Ishikawa (cell line): ENCODE results near the gene ANAPC16.

Experiments
- CEBPB ChIP-seq: IDR thresholded peaks from 2 replicates; pipeline ENCODE4 v1.6.1; 2012
- CREB1 ChIP-seq: IDR thresholded peaks from 2 replicates; pipeline ENCODE4 v1.6.1; 2012; ENCODE audit warnings: low read depth
- EGR1 ChIP-seq: IDR thresholded peaks from 2 replicates; pipeline ENCODE4 v1.6.1; 2012
- EP300 ChIP-seq: IDR thresholded peaks from 2 replicates; pipeline ENCODE4 v1.6.1; 2012; ENCODE audit warnings: borderline replicate concordance
- FOXM1 ChIP-seq: IDR thresholded peaks from 2 replicates; pipeline ENCODE4 v1.6.1; 2012; ENCODE audit warnings: low read depth, borderline replicate concordance
- NFIC ChIP-seq: IDR thresholded peaks from 2 replicates; pipeline ENCODE4 v1.6.1; 2012
- RAD21 ChIP-seq: IDR thresholded peaks from 2 replicates; pipeline ENCODE4 v1.6.1; 2012; ENCODE audit warnings: low read depth
- TAF1 ChIP-seq: IDR thresholded peaks from 2 replicates; pipeline ENCODE4 v1.6.1; 2012; ENCODE audit warnings: low read depth, mild to moderate bottlenecking
- TCF12 ChIP-seq: IDR thresholded peaks from 2 replicates; pipeline ENCODE4 v1.6.1; 2012; ENCODE audit warnings: low read depth
- TEAD4 ChIP-seq: IDR thresholded peaks from 2 replicates; pipeline ENCODE4 v1.6.1; 2012
- YY1 ChIP-seq: IDR thresholded peaks from 2 replicates; pipeline ENCODE4 v1.6.1; 2012; ENCODE audit warnings: low read depth
- ZBTB7A ChIP-seq: IDR thresholded peaks from 2 replicates; pipeline ENCODE4 v1.6.1; 2012; ENCODE audit warnings: low read depth
- TF ChIP-seq, protein P1 (sequence below): IDR thresholded peaks from 2 replicates; pipeline ENCODE4 v1.6.1; 2012
- TF ChIP-seq, protein P2 (sequence below): IDR thresholded peaks from 2 replicates; pipeline ENCODE4 v1.6.1; 2012
- TF ChIP-seq, protein P3 (sequence below): IDR thresholded peaks from 2 replicates; pipeline ENCODE4 v1.6.1; 2012; ENCODE audit warnings: low read depth, mild to moderate bottlenecking

Gene ANAPC16

DNA sequence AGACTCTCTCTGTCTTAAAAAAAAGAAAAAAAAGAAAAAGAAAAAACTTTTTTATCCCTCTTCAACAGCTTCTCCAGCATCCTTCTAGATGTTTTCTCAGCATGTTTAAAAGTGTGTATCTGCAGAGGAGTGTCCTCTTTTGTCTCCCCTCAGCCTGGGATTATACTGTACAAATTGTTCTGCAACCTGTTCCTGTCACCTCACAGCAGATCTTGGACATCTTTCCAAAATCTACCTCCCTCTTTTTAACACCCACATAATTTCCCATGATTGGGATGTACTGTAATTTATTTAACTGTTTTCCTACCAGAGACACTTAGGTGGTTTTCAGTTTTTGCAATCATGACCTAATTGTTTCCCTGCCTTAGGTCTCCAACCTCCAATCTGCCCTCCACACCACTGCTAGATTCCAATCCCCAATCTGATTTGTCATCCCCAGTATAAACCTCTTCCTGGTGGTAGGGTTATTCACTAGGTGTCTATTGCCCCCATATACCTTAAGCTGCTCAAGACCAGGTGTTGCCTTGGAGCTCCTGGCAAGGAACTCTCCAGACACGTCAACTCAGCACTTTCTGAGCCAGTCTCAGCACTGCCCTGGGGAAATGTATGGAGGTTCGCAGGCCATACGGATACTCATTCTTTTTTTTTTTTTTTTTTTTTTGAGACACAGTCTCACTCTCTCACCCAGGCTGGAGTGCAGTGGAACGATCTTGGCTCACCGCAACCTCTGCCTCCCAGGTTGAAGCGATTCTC lies 40.3 kb downstream of the ANAPC16 start:
- TF ChIP-seq, protein P1, sequence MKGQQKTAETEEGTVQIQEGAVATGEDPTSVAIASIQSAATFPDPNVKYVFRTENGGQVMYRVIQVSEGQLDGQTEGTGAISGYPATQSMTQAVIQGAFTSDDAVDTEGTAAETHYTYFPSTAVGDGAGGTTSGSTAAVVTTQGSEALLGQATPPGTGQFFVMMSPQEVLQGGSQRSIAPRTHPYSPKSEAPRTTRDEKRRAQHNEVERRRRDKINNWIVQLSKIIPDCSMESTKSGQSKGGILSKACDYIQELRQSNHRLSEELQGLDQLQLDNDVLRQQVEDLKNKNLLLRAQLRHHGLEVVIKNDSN = no peak
- no peak for TF ChIP-seq EGR1
- no peak for TF ChIP-seq TCF12
- no peak for TF ChIP-seq RAD21
- no peak for TF ChIP-seq TAF1
- TF ChIP-seq, protein P2, sequence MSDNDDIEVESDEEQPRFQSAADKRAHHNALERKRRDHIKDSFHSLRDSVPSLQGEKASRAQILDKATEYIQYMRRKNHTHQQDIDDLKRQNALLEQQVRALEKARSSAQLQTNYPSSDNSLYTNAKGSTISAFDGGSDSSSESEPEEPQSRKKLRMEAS = no peak

DNA sequence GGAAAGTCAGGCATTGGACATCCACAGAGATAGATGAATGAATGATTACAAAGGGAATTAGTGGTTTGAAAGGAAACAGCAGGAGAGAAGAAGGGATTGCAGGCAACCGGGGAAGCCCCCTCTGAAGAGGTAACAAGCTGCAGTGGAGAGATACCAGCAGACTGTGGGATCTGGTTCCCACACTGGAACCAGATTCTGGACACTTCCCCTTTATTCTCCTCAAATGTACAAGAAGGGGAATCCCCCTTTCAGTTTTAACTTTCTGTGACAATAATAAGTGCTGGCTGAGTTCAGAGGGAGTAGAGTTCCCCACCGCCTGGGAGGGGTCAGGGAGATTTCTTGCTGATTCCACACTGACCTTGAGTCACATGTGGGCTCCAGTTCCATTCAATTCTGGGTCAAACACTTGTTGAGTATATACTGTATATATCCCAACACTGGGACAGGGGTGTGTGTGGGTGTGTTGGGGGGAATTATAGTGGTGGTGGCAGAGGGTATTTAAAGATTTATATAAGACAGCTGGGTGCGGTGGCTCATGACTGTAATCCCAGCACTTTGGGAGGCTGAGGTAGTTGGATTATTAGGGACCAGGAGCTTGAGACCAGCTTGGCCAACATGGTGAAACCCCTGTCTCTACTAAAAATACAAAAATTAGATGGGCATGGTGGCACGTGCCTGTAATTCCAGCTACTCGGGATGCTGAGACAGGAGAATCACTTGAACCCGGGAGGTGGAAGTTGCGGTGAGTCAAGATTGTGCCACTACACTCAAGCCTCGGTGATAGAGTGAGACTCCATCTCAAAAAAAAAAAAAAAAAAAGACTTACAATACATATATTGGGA lies 41.5 kb downstream of the ANAPC16 start:
- TF ChIP-seq YY1 (no peak), CREB1 (no peak), EP300 (no peak), EGR1 (no peak), TAF1 (no peak), FOXM1 (no peak), TEAD4 (no peak), TCF12 (no peak), RAD21 (no peak), ZBTB7A (no peak), NFIC (no peak), CEBPB (no peak)
- TF ChIP-seq, protein P3, sequence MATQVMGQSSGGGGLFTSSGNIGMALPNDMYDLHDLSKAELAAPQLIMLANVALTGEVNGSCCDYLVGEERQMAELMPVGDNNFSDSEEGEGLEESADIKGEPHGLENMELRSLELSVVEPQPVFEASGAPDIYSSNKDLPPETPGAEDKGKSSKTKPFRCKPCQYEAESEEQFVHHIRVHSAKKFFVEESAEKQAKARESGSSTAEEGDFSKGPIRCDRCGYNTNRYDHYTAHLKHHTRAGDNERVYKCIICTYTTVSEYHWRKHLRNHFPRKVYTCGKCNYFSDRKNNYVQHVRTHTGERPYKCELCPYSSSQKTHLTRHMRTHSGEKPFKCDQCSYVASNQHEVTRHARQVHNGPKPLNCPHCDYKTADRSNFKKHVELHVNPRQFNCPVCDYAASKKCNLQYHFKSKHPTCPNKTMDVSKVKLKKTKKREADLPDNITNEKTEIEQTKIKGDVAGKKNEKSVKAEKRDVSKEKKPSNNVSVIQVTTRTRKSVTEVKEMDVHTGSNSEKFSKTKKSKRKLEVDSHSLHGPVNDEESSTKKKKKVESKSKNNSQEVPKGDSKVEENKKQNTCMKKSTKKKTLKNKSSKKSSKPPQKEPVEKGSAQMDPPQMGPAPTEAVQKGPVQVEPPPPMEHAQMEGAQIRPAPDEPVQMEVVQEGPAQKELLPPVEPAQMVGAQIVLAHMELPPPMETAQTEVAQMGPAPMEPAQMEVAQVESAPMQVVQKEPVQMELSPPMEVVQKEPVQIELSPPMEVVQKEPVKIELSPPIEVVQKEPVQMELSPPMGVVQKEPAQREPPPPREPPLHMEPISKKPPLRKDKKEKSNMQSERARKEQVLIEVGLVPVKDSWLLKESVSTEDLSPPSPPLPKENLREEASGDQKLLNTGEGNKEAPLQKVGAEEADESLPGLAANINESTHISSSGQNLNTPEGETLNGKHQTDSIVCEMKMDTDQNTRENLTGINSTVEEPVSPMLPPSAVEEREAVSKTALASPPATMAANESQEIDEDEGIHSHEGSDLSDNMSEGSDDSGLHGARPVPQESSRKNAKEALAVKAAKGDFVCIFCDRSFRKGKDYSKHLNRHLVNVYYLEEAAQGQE = no peak
- TF ChIP-seq, protein P1 = no peak
- TF ChIP-seq, protein P2 = no peak

DNA sequence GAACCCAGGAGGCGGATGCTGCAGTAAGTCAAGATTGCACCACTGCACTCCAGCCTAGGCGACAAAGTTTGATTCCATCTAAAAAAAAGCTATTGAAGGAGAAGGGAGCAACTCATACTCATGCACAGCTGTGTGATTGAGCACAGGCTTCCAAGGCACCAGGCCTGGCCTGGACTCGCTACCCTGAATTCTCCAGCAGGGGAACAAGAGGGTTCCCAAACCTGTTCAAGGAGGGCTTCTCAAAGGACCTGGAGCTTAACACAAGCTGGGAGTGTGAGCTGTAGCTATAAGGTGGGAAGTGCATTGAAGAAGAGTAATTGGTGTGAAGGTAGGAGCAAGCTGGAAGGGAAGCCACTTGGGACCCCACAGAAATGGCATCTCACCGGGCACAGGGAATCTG lies 42.8 kb downstream of the ANAPC16 start:
- TF ChIP-seq TAF1 (no peak), EP300 (no peak), CREB1 (no peak), RAD21 (no peak), EGR1 (no peak), TEAD4 (no peak)
- TF ChIP-seq, protein P2 = no peak
- TF ChIP-seq, protein P1 = no peak

DNA sequence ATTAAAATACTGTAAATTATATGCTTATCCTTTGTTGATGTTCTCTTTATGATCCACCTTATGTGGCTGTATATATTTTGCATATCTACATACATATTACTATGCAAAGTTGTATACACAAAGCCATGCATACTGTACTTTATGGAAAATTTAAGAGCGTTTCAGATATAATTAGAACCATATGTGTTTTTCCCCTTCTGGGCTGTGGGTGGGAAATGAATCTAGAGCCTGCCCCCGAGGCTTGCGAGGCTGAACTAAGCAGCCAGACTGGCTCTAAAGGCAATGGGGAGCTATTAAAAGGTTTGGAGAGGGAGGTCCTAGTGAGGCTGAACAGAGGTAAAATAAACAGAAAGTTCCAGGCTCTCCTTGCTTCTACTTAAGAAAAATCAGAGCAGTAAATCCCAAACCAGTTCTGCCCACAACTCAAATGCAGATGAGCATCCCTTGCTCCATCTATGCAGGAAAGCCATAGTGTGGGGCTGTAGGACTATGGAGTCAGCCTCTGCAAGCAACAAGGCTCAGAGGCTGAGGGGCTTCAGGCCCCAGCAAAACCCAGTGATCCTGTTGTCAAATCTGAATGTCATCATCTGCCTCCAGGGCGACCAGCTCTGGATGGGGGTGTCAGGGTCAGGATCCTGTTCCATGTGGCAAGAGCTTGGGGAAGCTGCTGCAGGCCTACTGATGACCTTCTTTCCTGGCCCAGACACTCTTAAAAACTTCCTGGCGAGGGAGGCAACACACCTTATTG lies 43.9 kb downstream of the ANAPC16 start:
- TF ChIP-seq EP300 = no peak
- no peak for TF ChIP-seq CEBPB
- no peak for TF ChIP-seq NFIC
- TF ChIP-seq, protein P1 = no peak
- TF ChIP-seq TEAD4 = no peak
- TF ChIP-seq TAF1 = no peak
- TF ChIP-seq CREB1 = no peak
- no peak for TF ChIP-seq FOXM1
- TF ChIP-seq, protein P2 = no peak
- no peak for TF ChIP-seq YY1
- TF ChIP-seq EGR1 = no peak
- TF ChIP-seq TCF12 = no peak
- TF ChIP-seq RAD21 = no peak
- TF ChIP-seq, protein P3 = no peak
- no peak for TF ChIP-seq ZBTB7A
